ENCODE data around the gene PAGE5. TPM values are rescaled to one million over a fixed set of nuclear protein-coding genes. Genes with fewer than 3 reads are reported as not detected.

The PAGE5 gene
- total and polyA plus RNA-seq, 2 donors from 2014 or later = not detected

- no peak for DNase-seq
- Histone ChIP-seq H3K4me3 (ENCODE audit: low read length in 3 of 3) (no peak overlapping the region), H3K4me1 (ENCODE audit: control insufficient read depth in 2 of 3, insufficient read depth in 2 of 3, low read depth in 1 of 3, low read length in 3 of 3) (no peaks in the 10 kb centered on the region), H3K27ac (ENCODE audit: low read depth in 2 of 2, low read length in 2 of 2) (no peak overlapping the region), H3K9ac (ENCODE audit: low read length in 3 of 3) (no peak overlapping the region), H3K36me3 (ENCODE audit: control insufficient read depth in 2 of 3, insufficient read depth in 3 of 3, low read length in 3 of 3) (no peaks in the 10 kb centered on the region), H3K27me3 (ENCODE audit: control insufficient read depth, insufficient read depth, low read length) (no peaks in the 10 kb centered on the region), H3K9me3 (ENCODE audit: control insufficient read depth in 2 of 3, insufficient read depth in 1 of 3, low read length in 3 of 3) (no peaks in the 10 kb centered on the region)
- intact Hi-C loops (cut with DNase I) = no loop called here
- TF ChIP-seq CTCF (IDR thresholded peaks at IDR 0.05; ENCODE audit: borderline replicate concordance, extremely low read depth, insufficient read depth) = no peak
- no peak for FAIRE-seq
These were observed 6.8 kb upstream of the PAGE5 start for GRCh38 chrX:55213381-55213780.

GRCh38 chrX:55240788-55241340 is 20.7 kb downstream of the PAGE5 start:
- Histone ChIP-seq H3K4me1 (ENCODE audit: control insufficient read depth in 2 of 3, insufficient read depth in 2 of 3, low read depth in 1 of 3, low read length in 3 of 3) (no peaks in the 10 kb centered on the region), H3K27me3 (ENCODE audit: control insufficient read depth, insufficient read depth, low read length) (no peaks in the 10 kb centered on the region), H3K27ac (ENCODE audit: low read depth in 2 of 2, low read length in 2 of 2) (no peak overlapping the region), H3K36me3 (ENCODE audit: control insufficient read depth in 2 of 3, insufficient read depth in 3 of 3, low read length in 3 of 3) (no peaks in the 10 kb centered on the region), H3K9me3 (ENCODE audit: control insufficient read depth in 2 of 3, insufficient read depth in 1 of 3, low read length in 3 of 3) (no peaks in the 10 kb centered on the region), H3K9ac (ENCODE audit: low read length in 3 of 3) (no peak overlapping the region), H3K4me3 (ENCODE audit: low read length in 3 of 3) (no peak overlapping the region)
- FAIRE-seq (no peak), DNase-seq (peak in 4 of 5 donors; percentile 38 to 75 (median 60))
- intact Hi-C loops (cut with DNase I) = no loop called here
- TF ChIP-seq CTCF (IDR thresholded peaks at IDR 0.05; ENCODE audit: borderline replicate concordance, extremely low read depth, insufficient read depth) = no peak

GRCh38 chrX:55253528-55253927 is 33.4 kb downstream of the PAGE5 start:
- Histone ChIP-seq H3K9me3 (ENCODE audit: control insufficient read depth in 2 of 3, insufficient read depth in 1 of 3, low read length in 3 of 3) (no peaks in the 10 kb centered on the region), H3K27me3 (ENCODE audit: control insufficient read depth, insufficient read depth, low read length) (no peaks in the 10 kb centered on the region), H3K27ac (ENCODE audit: low read depth in 2 of 2, low read length in 2 of 2) (no peak overlapping the region), H3K4me3 (ENCODE audit: low read length in 3 of 3) (no peak overlapping the region), H3K4me1 (ENCODE audit: control insufficient read depth in 2 of 3, insufficient read depth in 2 of 3, low read depth in 1 of 3, low read length in 3 of 3) (no peaks in the 10 kb centered on the region), H3K36me3 (ENCODE audit: control insufficient read depth in 2 of 3, insufficient read depth in 3 of 3, low read length in 3 of 3) (no peaks in the 10 kb centered on the region), H3K9ac (ENCODE audit: low read length in 3 of 3) (no peak overlapping the region)
- TF ChIP-seq CTCF (IDR thresholded peaks at IDR 0.05; ENCODE audit: borderline replicate concordance, extremely low read depth, insufficient read depth) = no peak
- DNase-seq (no peak), FAIRE-seq (peak; percentile 67)
- intact Hi-C loops (cut with DNase I) = no loop called here

GRCh38 chrX:55260806-55261205 is 40.7 kb downstream of the PAGE5 start:
- Histone ChIP-seq H3K9me3 (ENCODE audit: control insufficient read depth in 2 of 3, insufficient read depth in 1 of 3, low read length in 3 of 3) (no peaks in the 10 kb centered on the region), H3K4me3 (ENCODE audit: low read length in 3 of 3) (no peak overlapping the region), H3K27me3 (ENCODE audit: control insufficient read depth, insufficient read depth, low read length) (no peaks in the 10 kb centered on the region), H3K27ac (ENCODE audit: low read depth in 2 of 2, low read length in 2 of 2) (no peak overlapping the region), H3K4me1 (ENCODE audit: control insufficient read depth in 2 of 3, insufficient read depth in 2 of 3, low read depth in 1 of 3, low read length in 3 of 3) (no peaks in the 10 kb centered on the region), H3K9ac (ENCODE audit: low read length in 3 of 3) (no peak overlapping the region), H3K36me3 (ENCODE audit: control insufficient read depth in 2 of 3, insufficient read depth in 3 of 3, low read length in 3 of 3) (no peaks in the 10 kb centered on the region)
- FAIRE-seq (no peak), DNase-seq (no peak)
- TF ChIP-seq CTCF (IDR thresholded peaks at IDR 0.05; ENCODE audit: borderline replicate concordance, extremely low read depth, insufficient read depth) = no peak
- intact Hi-C loops (cut with DNase I) = no loop called here
